Mesothelial cell of epicardium (in vitro differentiated cells): ENCODE results near the gene SMIM1. TPM values are rescaled to one million over a fixed set of nuclear protein-coding genes. Genes with fewer than 3 reads are reported as not detected.

ENCODE experiments used
- DNase-seq, 2 experiments: peaks; one replicate each; pipeline ENCODE4 v3.0.0; 2021; ENCODE audit warnings: low spot score in 2 of 2; ENCODE audit not compliant: unreplicated experiment in 2 of 2
- H3K27ac Mint-ChIP-seq: 2 replicates; pipeline ENCODE4 v1.8.0; 2021; ENCODE audit warnings: mixed read lengths
- H3K27me3 Mint-ChIP-seq: 2 replicates; pipeline ENCODE4 v1.8.0; 2021; ENCODE audit warnings: low read depth, mixed read lengths
- H3K36me3 Mint-ChIP-seq: 2 replicates; pipeline ENCODE4 v1.8.0; 2021; ENCODE audit warnings: mixed read lengths
- H3K4me1 Mint-ChIP-seq: 2 replicates; pipeline ENCODE4 v1.8.0; 2021; ENCODE audit warnings: mixed read lengths
- H3K4me3 Mint-ChIP-seq: 2 replicates; pipeline ENCODE4 v1.8.0; 2021; ENCODE audit warnings: mild to moderate bottlenecking, moderate library complexity, mixed read lengths
- H3K9me3 Mint-ChIP-seq: 2 replicates; pipeline ENCODE4 v1.8.0; 2021; ENCODE audit warnings: mixed read lengths
- total RNA-seq: library from RNA; stranded (reverse); gene quantifications from 3 replicates; pipeline ENCODE4 v1.2.1, GENCODE V29; 2021
- TF ChIP-seq, protein P1 (sequence below): fragments of 200-600 bp; sonication (generic); IDR thresholded peaks from one replicate; pipeline ENCODE4 v1.5.0; 2021; ENCODE audit warnings: antibody characterized with exemption; ENCODE audit not compliant: unreplicated experiment

Gene SMIM1
- total RNA-seq, 1 donor from 2014 or later = 11.6 TPM

DNA sequence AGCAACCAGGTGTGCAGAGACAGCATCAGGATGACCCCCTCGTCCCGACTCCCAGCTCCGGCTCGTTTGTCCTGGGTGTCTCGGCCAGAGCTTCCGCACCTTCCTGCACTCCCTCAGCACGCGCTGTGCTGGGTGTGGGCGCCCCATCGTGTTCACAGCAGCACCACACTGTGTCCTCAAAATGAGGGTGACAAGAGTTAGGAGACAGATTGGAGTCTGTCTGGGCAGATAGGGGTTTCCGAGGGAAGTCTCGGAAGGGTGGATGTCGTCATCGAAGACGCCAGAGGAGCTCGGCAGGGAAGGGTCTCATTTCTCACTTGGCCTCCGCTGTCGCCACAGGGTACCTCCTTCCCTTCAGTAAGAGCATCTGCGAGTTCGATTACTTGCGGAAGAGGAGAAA lies 16.2 kb upstream of the SMIM1 start:
- Mint-ChIP-seq H3K27ac (no peak overlapping the region), H3K4me3 (no peak overlapping the region), H3K4me1 (no peaks in the 10 kb centered on the region), H3K36me3 (no peaks in the 10 kb centered on the region), H3K27me3 (peaks cover 63% of the 10 kb centered on the region), H3K9me3 (peaks cover 10% of the 10 kb centered on the region)
- TF ChIP-seq, protein P1, sequence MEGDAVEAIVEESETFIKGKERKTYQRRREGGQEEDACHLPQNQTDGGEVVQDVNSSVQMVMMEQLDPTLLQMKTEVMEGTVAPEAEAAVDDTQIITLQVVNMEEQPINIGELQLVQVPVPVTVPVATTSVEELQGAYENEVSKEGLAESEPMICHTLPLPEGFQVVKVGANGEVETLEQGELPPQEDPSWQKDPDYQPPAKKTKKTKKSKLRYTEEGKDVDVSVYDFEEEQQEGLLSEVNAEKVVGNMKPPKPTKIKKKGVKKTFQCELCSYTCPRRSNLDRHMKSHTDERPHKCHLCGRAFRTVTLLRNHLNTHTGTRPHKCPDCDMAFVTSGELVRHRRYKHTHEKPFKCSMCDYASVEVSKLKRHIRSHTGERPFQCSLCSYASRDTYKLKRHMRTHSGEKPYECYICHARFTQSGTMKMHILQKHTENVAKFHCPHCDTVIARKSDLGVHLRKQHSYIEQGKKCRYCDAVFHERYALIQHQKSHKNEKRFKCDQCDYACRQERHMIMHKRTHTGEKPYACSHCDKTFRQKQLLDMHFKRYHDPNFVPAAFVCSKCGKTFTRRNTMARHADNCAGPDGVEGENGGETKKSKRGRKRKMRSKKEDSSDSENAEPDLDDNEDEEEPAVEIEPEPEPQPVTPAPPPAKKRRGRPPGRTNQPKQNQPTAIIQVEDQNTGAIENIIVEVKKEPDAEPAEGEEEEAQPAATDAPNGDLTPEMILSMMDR = no peak
- DNase-seq = no peak

DNA sequence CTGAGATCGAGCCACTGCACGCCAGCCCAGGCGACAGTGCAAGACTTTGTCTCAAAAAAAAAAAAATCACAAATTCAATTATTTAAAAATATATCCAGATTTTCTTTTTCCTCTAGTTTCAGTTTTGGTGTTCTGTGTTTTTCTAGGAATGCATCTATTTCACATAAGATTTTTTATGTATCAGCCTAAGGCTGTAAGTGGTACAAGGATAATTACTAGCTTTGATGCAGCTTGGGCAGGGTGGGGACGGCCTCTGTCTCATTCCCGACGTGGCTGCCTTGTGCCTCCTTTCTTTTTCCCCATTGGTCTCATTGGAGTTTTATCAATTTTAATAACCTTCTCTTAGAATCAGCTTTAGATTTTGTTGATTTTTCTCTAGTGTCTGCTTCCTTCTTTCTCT lies 13.4 kb upstream of the SMIM1 start:
- no peak for DNase-seq
- no peaks in the 10 kb centered on the region for H3K36me3 Mint-ChIP-seq
- peaks cover 10% of the 10 kb centered on the region for H3K9me3 Mint-ChIP-seq
- H3K27ac Mint-ChIP-seq = no peak overlapping the region
- peaks cover 53% of the 10 kb centered on the region for H3K27me3 Mint-ChIP-seq
- H3K4me1 Mint-ChIP-seq = no peaks in the 10 kb centered on the region
- H3K4me3 Mint-ChIP-seq = no peak overlapping the region
- TF ChIP-seq, protein P1 = no peak

- no peak overlapping the region for H3K27ac Mint-ChIP-seq
- peaks cover 55% of the 10 kb centered on the region for H3K27me3 Mint-ChIP-seq
- H3K4me3 Mint-ChIP-seq = no peak overlapping the region
- H3K4me1 Mint-ChIP-seq = no peaks in the 10 kb centered on the region
- TF ChIP-seq, protein P1 = no peak
- no peaks in the 10 kb centered on the region for H3K36me3 Mint-ChIP-seq
- no peak for DNase-seq
- peaks cover 14% of the 10 kb centered on the region for H3K9me3 Mint-ChIP-seq
Measured at GRCh38 chr1:3759796-3760195, 12.8 kb upstream of the SMIM1 start.

- no peak for DNase-seq
- Mint-ChIP-seq H3K36me3 (no peaks in the 10 kb centered on the region), H3K4me1 (no peaks in the 10 kb centered on the region), H3K27ac (no peak overlapping the region), H3K27me3 (peaks cover 54% of the 10 kb centered on the region), H3K9me3 (peaks cover 24% of the 10 kb centered on the region), H3K4me3 (no peak overlapping the region)
- TF ChIP-seq, protein P1 = no peak
Measured at GRCh38 chr1:3761296-3762010, 11.1 kb upstream of the SMIM1 start.

- Mint-ChIP-seq H3K4me3 (no peak overlapping the region), H3K4me1 (no peaks in the 10 kb centered on the region), H3K9me3 (peaks cover 24% of the 10 kb centered on the region), H3K27ac (no peak overlapping the region), H3K27me3 (peaks cover 50% of the 10 kb centered on the region), H3K36me3 (no peaks in the 10 kb centered on the region)
- DNase-seq = no peak
- TF ChIP-seq, protein P1 = no peak
Measured at GRCh38 chr1:3762151-3762872, 10.2 kb upstream of the SMIM1 start.
